PC-9 (cell line): ENCODE data around the gene DDX39B.

Experiments
- CTCF ChIP-seq: fragments of 200-600 bp; sonication (generic); conservative IDR thresholded peaks from 2 replicates; pipeline ENCODE4 v1.6.1; 2017; ENCODE audit warnings: mixed run types, antibody characterized with exemption, mild to moderate bottlenecking, moderate library complexity
- EZH2 ChIP-seq: fragments of 200-600 bp; sonication (generic); IDR thresholded peaks from 2 replicates; pipeline ENCODE4 v1.8.0; 2017; ENCODE audit warnings: antibody characterized with exemption, low read depth

- TF ChIP-seq CTCF (no peak), EZH2 (no peak)
Measured at GRCh38 chr6:31579119-31579505, 37.3 kb upstream of the DDX39B start.
